OCI-LY7 (cell line): ENCODE data around the gene HPN.

Source experiments
- EZH2phosphoT487 ChIP-seq: fragments of 200-600 bp; sonication (generic); IDR thresholded peaks from 2 replicates; pipeline ENCODE4 v1.6.1; 2018; ENCODE audit warnings: low read depth, borderline replicate concordance, mild to moderate bottlenecking, mixed run types, antibody characterized with exemption, low read length, moderate library complexity, mixed read lengths
- TF ChIP-seq, protein P1 (sequence below): fragments of 200-600 bp; sonication (generic); conservative IDR thresholded peaks from 2 replicates; pipeline ENCODE4 v1.5.1; 2014; ENCODE audit warnings: mild to moderate bottlenecking, antibody characterized with exemption, low read length, moderate library complexity, mixed read lengths

DNA sequence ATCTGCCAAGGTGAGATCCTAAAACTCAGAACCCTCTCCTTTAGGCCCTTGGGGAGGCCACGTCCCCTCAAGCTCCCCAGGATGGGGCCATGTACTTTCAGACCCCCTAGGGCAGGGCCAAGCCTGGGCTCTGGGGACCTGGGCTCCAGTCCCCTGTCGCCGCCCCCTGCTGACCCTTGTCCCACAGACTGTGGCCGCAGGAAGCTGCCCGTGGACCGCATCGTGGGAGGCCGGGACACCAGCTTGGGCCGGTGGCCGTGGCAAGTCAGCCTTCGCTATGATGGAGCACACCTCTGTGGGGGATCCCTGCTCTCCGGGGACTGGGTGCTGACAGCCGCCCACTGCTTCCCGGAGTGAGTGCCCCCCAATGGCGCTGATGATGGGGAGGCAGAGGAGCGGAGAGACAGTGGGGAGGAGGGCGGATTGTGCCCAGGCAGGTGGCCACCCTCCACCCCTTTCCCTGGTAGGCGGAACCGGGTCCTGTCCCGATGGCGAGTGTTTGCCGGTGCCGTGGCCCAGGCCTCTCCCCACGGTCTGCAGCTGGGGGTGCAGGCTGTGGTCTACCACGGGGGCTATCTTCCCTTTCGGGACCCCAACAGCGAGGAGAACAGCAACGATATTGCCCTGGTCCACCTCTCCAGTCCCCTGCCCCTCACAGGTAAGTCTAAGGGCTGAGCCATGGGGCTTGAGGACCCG, 18.8 kb downstream of the HPN start:
- TF ChIP-seq, protein P1, sequence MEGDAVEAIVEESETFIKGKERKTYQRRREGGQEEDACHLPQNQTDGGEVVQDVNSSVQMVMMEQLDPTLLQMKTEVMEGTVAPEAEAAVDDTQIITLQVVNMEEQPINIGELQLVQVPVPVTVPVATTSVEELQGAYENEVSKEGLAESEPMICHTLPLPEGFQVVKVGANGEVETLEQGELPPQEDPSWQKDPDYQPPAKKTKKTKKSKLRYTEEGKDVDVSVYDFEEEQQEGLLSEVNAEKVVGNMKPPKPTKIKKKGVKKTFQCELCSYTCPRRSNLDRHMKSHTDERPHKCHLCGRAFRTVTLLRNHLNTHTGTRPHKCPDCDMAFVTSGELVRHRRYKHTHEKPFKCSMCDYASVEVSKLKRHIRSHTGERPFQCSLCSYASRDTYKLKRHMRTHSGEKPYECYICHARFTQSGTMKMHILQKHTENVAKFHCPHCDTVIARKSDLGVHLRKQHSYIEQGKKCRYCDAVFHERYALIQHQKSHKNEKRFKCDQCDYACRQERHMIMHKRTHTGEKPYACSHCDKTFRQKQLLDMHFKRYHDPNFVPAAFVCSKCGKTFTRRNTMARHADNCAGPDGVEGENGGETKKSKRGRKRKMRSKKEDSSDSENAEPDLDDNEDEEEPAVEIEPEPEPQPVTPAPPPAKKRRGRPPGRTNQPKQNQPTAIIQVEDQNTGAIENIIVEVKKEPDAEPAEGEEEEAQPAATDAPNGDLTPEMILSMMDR, result no peak
- no peak for TF ChIP-seq EZH2phosphoT487
